PC-9 (cell line): Measurements from ENCODE around the gene RAB40C.

Source experiments
- CTCF ChIP-seq: fragments of 200-600 bp; sonication (generic); conservative IDR thresholded peaks from 2 replicates; pipeline ENCODE4 v1.6.1; 2017; ENCODE audit warnings: mixed run types, antibody characterized with exemption, mild to moderate bottlenecking, moderate library complexity
- EZH2 ChIP-seq: fragments of 200-600 bp; sonication (generic); IDR thresholded peaks from 2 replicates; pipeline ENCODE4 v1.8.0; 2017; ENCODE audit warnings: antibody characterized with exemption, low read depth

GRCh38 chr16:583470-583814, 6.4 kb upstream of the RAB40C start:
- TF ChIP-seq CTCF: no peak
- TF ChIP-seq EZH2: no peak
